Globus pallidus (tissue), 1 donor: ENCODE results near the gene AP1M2.

Experiments
- DNase-seq: peaks from one replicate; pipeline ENCODE4 v3.0.0-alpha.2; 2015; ENCODE audit warnings: low spot score

AP1M2 gene

GRCh38 chr19:10587022-10587838 is at the start of gene AP1M2:
AP1M2 (minus strand) TSS chr19:10587312; CDS start chr19:10587231, 81 bp downstream.
- no peak for DNase-seq

DNA sequence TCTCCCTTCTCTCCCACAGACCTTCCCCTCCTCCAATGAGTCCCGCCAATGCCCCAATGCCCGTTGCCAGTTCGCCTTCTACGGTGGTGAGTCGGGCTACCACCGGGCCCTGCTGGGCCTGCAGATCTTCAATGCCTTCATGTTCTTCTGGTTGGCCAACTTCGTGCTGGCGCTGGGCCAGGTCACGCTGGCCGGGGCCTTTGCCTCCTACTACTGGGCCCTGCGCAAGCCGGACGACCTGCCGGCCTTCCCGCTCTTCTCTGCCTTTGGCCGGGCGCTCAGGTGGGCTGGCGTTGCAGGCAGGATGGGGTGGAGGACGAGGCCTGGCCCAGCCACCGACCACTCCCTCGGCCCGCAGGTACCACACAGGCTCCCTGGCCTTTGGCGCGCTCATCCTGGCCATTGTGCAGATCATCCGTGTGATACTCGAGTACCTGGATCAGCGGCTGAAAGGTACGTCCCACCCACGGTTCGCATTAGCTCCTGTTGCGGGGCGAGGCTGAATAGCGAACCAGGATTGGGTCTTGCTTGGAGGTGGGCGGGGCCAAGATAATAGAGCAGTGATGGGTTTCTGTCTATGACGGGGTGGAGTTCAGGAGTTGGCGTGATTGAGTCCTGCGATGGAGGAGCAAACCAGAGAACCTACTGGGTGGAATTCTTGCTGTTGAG is 49.3 kb upstream of the AP1M2 start:
- DNase-seq: no peak

DNA sequence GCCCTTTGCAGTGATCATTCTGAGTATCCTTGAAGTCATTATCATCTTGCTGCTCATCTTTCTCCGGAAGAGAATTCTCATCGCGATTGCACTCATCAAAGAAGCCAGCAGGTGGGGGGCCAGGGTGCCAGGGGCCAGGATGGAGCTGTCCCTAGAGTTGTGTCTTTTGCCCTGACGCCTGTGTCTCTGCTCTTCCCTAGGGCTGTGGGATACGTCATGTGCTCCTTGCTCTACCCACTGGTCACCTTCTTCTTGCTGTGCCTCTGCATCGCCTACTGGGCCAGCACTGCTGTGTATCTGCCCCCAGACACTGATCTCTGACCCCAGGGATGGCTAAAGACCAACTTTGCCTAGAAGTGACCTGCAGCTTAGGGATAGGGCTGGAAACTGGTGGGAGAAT is 47.9 kb upstream of the AP1M2 start:
- DNase-seq: no peak

DNA sequence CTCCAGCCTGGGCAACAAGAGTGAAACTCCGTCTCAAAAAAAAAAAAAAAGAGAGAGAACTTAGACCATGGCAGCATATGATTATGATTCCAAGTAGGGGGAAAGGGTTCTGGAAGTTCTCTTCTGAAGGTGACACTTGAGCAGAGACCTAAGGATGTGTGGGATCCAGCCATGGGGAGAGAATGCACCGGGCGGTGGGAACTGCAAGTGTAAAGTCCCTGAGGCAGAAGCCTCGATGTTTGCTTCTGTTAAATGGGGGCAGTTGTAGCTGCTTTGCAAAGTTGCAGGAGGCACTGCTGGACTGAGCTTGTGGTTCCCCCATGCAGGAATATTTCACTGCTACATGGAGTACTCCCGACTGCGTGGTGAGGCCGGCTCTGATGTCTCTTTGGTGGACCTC is 47.3 kb upstream of the AP1M2 start:
- no peak for DNase-seq

DNA sequence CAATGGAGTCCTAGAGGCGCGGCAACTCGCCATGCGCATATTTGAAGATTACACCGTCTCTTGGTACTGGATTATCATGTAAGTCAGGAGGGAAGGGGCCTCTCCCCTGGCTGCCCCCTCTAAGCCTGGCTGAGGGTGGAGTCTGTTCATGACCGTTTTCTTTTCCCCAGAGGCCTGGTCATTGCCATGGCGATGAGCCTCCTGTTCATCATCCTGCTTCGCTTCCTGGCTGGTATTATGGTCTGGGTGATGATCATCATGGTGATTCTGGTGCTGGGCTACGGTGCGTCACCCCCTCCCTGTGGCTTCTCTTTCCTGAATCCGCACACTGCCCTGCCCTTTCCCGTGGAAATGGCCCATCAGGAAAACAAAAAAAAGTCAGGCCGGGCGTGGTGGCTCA is 44.8 kb upstream of the AP1M2 start:
- no peak for DNase-seq

GRCh38 chr19:10625762-10626138 is 38.6 kb upstream of the AP1M2 start:
- no peak for DNase-seq

DNA sequence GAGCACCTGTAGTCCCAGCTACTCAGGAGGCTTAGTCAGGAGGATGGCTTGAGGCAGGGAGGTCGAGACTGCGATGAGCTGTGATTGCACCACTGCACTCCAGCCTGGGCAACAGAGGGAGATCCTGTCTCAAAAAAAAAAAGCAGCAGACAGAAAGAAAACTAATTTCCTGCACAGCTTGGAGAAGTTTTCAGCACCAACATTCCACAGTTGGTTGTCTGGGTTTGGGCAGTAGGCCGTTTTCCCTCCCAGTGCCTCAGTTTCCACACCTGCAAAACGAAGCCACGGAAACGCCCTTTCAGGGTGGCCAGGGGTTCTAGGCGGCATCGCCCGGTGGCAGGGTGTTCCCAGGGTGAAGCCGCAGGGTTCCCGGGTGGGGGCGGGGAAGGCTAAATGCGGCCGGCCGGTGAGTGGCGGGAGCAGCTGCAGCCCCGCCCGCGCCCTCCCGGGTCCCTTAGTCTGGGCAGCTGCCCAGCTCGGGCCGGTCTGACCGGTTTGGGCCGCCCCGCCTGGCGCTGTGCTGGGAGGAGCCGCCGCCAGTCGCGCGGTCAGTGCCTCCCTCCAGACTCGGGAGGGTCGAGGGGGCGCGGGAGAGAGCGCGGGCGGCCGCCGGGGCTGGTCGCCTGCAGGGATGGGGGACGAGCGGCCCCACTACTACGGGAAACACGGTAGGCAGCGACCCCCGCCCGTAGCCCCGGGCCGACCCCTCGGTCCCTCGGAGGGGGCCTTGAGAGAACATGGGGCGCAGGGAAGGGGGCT is 38.1 kb upstream of the AP1M2 start, which contains the start of gene SLC44A2:
TSS of gene SLC44A2 (plus strand) at position 551 of the 759 bp plus-strand sequence. CDS start at position 632, 81 bp downstream.
- peak; percentile 85 for DNase-seq

- no peak for DNase-seq
Observed at GRCh38 chr19:10624585-10624984, 37.5 kb upstream of the AP1M2 start.

DNA sequence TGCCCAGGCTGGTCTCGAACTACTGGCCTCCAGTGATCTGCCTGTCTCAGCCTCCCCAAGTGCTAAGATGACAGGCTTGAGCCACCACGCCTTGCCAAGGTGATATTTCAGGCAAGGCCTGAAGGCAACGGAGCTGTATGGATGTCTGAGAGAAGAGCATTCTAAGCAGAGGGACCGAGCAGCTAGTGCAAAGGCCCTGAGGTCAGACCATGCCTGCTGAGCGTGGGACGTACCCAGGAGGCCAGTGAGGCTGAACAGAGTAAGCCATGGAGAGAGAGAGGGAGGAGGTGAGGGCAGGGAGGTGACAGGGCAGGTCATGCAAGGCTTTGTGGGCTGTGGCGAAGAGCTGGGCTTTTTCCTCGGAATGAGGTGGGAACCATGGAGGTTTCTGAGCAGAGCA is 34.9 kb upstream of the AP1M2 start:
- no peak for DNase-seq

GRCh38 chr19:10620786-10621185 is 33.7 kb upstream of the AP1M2 start:
- DNase-seq: no peak

DNA sequence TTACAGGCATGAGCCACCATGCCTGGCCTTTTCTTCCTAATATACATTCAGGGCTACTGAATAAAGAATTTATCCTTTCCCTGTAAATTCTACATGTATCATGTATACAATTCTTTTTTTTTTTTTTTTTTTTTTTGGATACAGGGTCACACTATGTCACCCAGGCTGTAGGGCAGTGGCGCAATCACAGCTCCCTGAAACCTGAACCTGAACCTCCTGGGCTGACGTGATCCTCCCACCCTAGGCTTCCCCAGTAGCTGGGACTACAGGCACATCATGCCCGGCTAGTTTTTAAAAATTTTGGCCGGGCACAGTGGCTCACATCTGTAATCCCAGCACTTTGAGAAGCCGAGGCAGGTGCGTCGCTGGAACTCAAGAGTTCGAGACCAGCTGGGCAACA is 31.7 kb upstream of the AP1M2 start:
- DNase-seq: no peak

- no peak for DNase-seq
Observed at GRCh38 chr19:10617409-10618121, 30.5 kb upstream of the AP1M2 start.

DNA sequence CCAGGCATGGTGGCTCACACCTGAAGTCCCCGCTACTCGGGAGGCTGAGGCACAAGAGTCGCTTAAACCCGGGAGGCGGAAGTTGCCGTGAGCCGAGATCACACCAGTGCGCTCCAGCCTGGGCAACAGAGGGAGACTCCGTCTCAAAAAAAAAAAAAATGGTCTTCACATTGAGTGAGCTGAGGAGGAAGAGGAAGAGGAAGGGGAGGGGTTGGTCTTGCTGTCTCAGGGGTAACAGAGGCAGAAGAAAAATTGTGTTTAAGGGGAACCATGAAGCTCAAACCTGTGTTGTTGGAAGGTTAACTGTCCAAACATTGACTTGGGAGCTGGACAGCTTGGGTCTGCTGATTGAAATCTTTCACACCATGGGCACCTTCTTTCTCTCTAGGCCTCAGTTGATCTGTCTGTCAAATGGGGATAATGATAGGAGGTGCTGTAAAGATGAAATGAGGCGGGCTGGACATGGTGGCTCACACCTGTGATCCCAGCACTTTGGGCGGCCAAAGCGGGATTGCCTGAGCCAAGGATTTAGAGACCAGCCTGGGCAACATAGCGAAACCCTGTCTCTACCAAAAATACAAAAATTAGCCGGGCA is 28.4 kb upstream of the AP1M2 start:
- DNase-seq: no peak

DNA sequence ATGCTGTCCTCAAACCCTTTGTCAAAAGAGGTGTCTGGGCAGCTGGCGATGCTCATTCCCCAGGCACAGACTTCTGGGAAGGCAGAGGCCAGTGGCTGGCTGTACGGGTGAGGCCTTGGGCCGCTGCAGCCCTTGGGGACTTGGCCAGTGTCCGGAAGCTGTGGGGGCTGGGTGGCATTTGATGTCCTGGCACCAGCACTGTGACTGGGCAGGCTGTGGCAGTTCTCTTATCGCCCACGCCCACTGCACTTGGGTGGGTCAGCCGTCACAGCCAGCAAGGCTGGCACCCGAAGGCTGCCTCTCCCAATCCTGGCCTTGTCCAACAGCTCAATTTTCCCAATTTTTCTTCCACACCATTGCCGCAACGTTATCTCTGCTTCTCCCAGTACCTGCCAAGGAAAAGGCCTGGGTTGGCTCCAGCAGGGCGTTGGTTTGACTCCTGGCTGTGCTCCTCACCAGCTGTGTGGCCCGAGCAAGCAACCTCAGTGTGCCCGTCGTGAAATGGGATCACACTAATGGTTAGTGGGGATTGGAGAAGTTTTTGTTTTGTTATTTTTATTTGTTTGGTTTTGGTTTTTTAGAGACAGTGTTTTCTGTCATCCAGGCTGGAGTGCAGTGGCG is 25.5 kb upstream of the AP1M2 start:
- DNase-seq: peak; percentile 75

GRCh38 chr19:10611907-10612306 is 24.8 kb upstream of the AP1M2 start:
- no peak for DNase-seq

- no peak for DNase-seq
Observed at GRCh38 chr19:10604460-10604980, 17.4 kb upstream of the AP1M2 start.

DNA sequence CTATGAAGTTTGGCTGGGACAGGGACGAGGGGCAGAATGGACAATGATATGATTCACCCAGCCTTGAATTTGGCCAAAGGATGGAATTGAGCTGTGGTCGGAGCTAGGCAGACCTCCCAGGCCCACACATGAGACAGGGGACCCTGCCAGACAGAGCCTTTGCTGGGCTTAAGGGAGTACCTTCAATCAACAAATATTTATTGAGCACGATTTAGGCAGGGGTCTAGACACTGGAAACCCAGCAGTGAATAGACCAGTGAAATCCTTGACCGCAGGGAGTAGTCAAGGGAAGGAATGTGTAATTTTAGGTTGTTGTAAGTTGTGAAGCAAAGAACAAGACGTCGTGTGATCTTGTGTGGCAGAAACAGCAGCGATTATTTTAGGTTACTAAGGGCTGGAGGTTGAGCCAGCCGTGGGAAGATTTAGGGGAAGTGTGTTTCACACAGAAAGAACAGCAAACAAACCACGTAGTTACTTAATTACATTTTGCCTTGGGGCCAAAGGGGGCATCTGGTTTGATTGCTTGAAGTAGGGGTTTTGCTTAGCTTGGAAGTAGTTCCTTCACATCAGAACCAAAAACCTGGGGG is 16.9 kb upstream of the AP1M2 start:
- DNase-seq: peak; percentile 35

- peak; percentile 13 for DNase-seq
Observed at GRCh38 chr19:10603084-10603872, 16.2 kb upstream of the AP1M2 start.

- DNase-seq: peak; percentile 78
Observed at GRCh38 chr19:10602330-10603083, 15.4 kb upstream of the AP1M2 start.
